Panc1 (cell line): ENCODE results near the gene GRIK1.

Source experiments
- CTCF ChIP-seq: fragments of 450-650 bp; IDR thresholded peaks from 2 replicates; pipeline ENCODE4 v1.5.1; 2017; ENCODE audit warnings: mild to moderate bottlenecking
- POLR2AphosphoS5 ChIP-seq: IDR thresholded peaks from 2 replicates; pipeline ENCODE4 v1.6.1; 2012; ENCODE audit warnings: mild to moderate bottlenecking, low read depth, low read length, moderate library complexity
- REST ChIP-seq, 2 experiments: IDR thresholded peaks; 2 replicates each; pipeline ENCODE4 v1.6.1; 2011 to 2012; ENCODE audit warnings: low read depth in 2 of 2, control low read depth in 1 of 2, low read length in 1 of 2, mild to moderate bottlenecking in 1 of 2, moderate library complexity in 1 of 2; ENCODE audit not compliant: insufficient read depth in 1 of 2
- TCF7L2 ChIP-seq: IDR thresholded peaks from 2 replicates; pipeline ENCODE4 v1.6.1; 2011; ENCODE audit warnings: mild to moderate bottlenecking, low read depth, low read length, inconsistent platforms

GRCh38 chr21:29624776-29625175 is 315.0 kb downstream of the GRIK1 start:
- TF ChIP-seq CTCF = no peak
- TF ChIP-seq POLR2AphosphoS5 = no peak
- TF ChIP-seq TCF7L2 = no peak
- no peak for TF ChIP-seq REST (IDR thresholded peaks at IDR 0.05; ENCODE audit: insufficient read depth in 1 of 2, low read depth in 2 of 2, low read length in 1 of 2)
